Measurements from ENCODE around the gene MED12. TPM values are rescaled to one million over a fixed set of nuclear protein-coding genes. Genes with fewer than 3 reads are reported as not detected.
A peak's percentile ranks its signal among the peaks of the same experiment; 100 is the strongest.

MED12 gene
- 10 to 100 TPM; 68.5 to 72.9 TPM for total RNA-seq

GRCh38 chrX:71118032-71118984 lies at the start of gene MED12:
TSS of gene MED12 (plus strand) at chrX:71118596. CDS start at chrX:71118755, 159 bp downstream.
- Mint-ChIP-seq H3K4me1 (ENCODE audit: low read depth in 2 of 2) (peaks cover 14 to 33% of the 10 kb centered on the region in 2 donors), H3K27ac (peak within 1 kb of the TSS; percentile 69 to 85), H3K36me3 (peaks cover 10% of the 10 kb centered on the region), H3K27me3 (peaks cover 0 to 8% of the 10 kb centered on the region in 2 donors), H3K9me3 (no peaks in the 10 kb centered on the region), H3K4me3 (peak within 1 kb of the TSS; percentile 77)
- peak; percentile 94 to 97 for ATAC-seq
- DNase-seq (ENCODE audit: low spot score), result peak; percentile 84

- Mint-ChIP-seq H3K4me1 (ENCODE audit: low read depth in 2 of 2) (peaks cover 6 to 10% of the 10 kb centered on the region in 2 donors), H3K27ac (no peak overlapping the region), H3K27me3 (peaks cover 7 to 14% of the 10 kb centered on the region in 2 donors), H3K36me3 (no peaks in the 10 kb centered on the region), H3K4me3 (no peak overlapping the region), H3K9me3 (no peaks in the 10 kb centered on the region)
- DNase-seq (ENCODE audit: low spot score) (no peak), ATAC-seq (no peak)
Measured at GRCh38 chrX:71070531-71070930, 47.9 kb upstream of the MED12 start.

GRCh38 chrX:71081330-71082123 lies 36.9 kb upstream of the MED12 start:
- no peak overlapping the region for H3K27ac Mint-ChIP-seq
- no peak for ATAC-seq
- peaks cover 0 to 8% of the 10 kb centered on the region in 2 donors for H3K27me3 Mint-ChIP-seq
- H3K36me3 Mint-ChIP-seq, result no peaks in the 10 kb centered on the region
- H3K9me3 Mint-ChIP-seq, result no peaks in the 10 kb centered on the region
- no peak overlapping the region for H3K4me3 Mint-ChIP-seq
- H3K4me1 Mint-ChIP-seq (ENCODE audit: low read depth in 2 of 2), result no peaks in the 10 kb centered on the region
- no peak for DNase-seq (ENCODE audit: low spot score)

- no peak for DNase-seq (ENCODE audit: low spot score)
- Mint-ChIP-seq H3K27ac (no peak overlapping the region), H3K36me3 (no peaks in the 10 kb centered on the region), H3K27me3 (peaks cover 0 to 4% of the 10 kb centered on the region in 2 donors), H3K9me3 (no peaks in the 10 kb centered on the region), H3K4me3 (no peak overlapping the region), H3K4me1 (ENCODE audit: low read depth in 2 of 2) (no peaks in the 10 kb centered on the region)
- ATAC-seq, result no peak
Measured at GRCh38 chrX:71082124-71082647, 36.2 kb upstream of the MED12 start.

GRCh38 chrX:71082822-71083221 lies 35.6 kb upstream of the MED12 start:
- Mint-ChIP-seq H3K4me1 (ENCODE audit: low read depth in 2 of 2) (no peaks in the 10 kb centered on the region), H3K36me3 (no peaks in the 10 kb centered on the region), H3K9me3 (no peaks in the 10 kb centered on the region), H3K27me3 (peaks cover 0 to 4% of the 10 kb centered on the region in 2 donors), H3K4me3 (no peak overlapping the region), H3K27ac (no peak overlapping the region)
- ATAC-seq (no peak), DNase-seq (ENCODE audit: low spot score) (no peak)

- no peak overlapping the region for H3K27ac Mint-ChIP-seq
- DNase-seq (ENCODE audit: low spot score) (no peak), ATAC-seq (no peak)
- no peaks in the 10 kb centered on the region for H3K4me1 Mint-ChIP-seq (ENCODE audit: low read depth in 2 of 2)
- H3K9me3 Mint-ChIP-seq, result no peaks in the 10 kb centered on the region
- H3K36me3 Mint-ChIP-seq, result no peaks in the 10 kb centered on the region
- no peak overlapping the region for H3K4me3 Mint-ChIP-seq
- H3K27me3 Mint-ChIP-seq, result peaks cover 0 to 2% of the 10 kb centered on the region in 2 donors
Measured at GRCh38 chrX:71085900-71086299, 32.5 kb upstream of the MED12 start.

GRCh38 chrX:71091263-71091662 lies 27.1 kb upstream of the MED12 start:
- Mint-ChIP-seq H3K9me3 (no peaks in the 10 kb centered on the region), H3K27me3 (peaks cover 0 to 12% of the 10 kb centered on the region in 2 donors), H3K27ac (no peak overlapping the region), H3K36me3 (no peaks in the 10 kb centered on the region), H3K4me1 (ENCODE audit: low read depth in 2 of 2) (peaks cover 8 to 10% of the 10 kb centered on the region in 2 donors), H3K4me3 (no peak overlapping the region)
- DNase-seq (ENCODE audit: low spot score), result no peak
- ATAC-seq, result no peak

GRCh38 chrX:71095033-71095432 lies 23.4 kb upstream of the MED12 start:
- Mint-ChIP-seq H3K4me3 (peak overlapping the region; percentile 99), H3K9me3 (no peaks in the 10 kb centered on the region), H3K36me3 (no peaks in the 10 kb centered on the region), H3K27me3 (peaks cover 0 to 16% of the 10 kb centered on the region in 2 donors), H3K4me1 (ENCODE audit: low read depth in 2 of 2) (peaks cover 15 to 20% of the 10 kb centered on the region in 2 donors), H3K27ac (peak overlapping the region; percentile 77 to 88)
- DNase-seq (ENCODE audit: low spot score), result no peak
- no peak for ATAC-seq

- DNase-seq (ENCODE audit: low spot score) (peak; percentile 91), ATAC-seq (peak; percentile 92 to 96)
- no peaks in the 10 kb centered on the region for H3K36me3 Mint-ChIP-seq
- H3K9me3 Mint-ChIP-seq, result no peaks in the 10 kb centered on the region
- peak within 1 kb of the TSS; percentile 99 for H3K4me3 Mint-ChIP-seq
- peaks cover 0 to 18% of the 10 kb centered on the region in 2 donors for H3K27me3 Mint-ChIP-seq
- H3K27ac Mint-ChIP-seq, result peak within 1 kb of the TSS; percentile 77 to 88
- H3K4me1 Mint-ChIP-seq (ENCODE audit: low read depth in 2 of 2), result peaks cover 17 to 22% of the 10 kb centered on the region in 2 donors
Measured at GRCh38 chrX:71095555-71095980, 22.8 kb upstream of the MED12 start, which contains the start of gene FOXO4. TSS of gene FOXO4 (plus strand) at chrX:71095851. CDS start at chrX:71096529, 678 bp downstream.

GRCh38 chrX:71095981-71096759 lies 22.2 kb upstream of the MED12 start:
- Mint-ChIP-seq H3K27ac (peak overlapping the region; percentile 77 to 88), H3K9me3 (no peaks in the 10 kb centered on the region), H3K36me3 (no peaks in the 10 kb centered on the region), H3K4me3 (peak overlapping the region; percentile 99), H3K4me1 (ENCODE audit: low read depth in 2 of 2) (peaks cover 19 to 27% of the 10 kb centered on the region in 2 donors), H3K27me3 (peaks cover 0 to 19% of the 10 kb centered on the region in 2 donors)
- ATAC-seq, result peak; percentile 71 to 77
- peak; percentile 67 for DNase-seq (ENCODE audit: low spot score)

- DNase-seq (ENCODE audit: low spot score), result no peak
- H3K4me1 Mint-ChIP-seq (ENCODE audit: low read depth in 2 of 2), result peaks cover 19 to 32% of the 10 kb centered on the region in 2 donors
- peaks cover 0 to 19% of the 10 kb centered on the region in 2 donors for H3K27me3 Mint-ChIP-seq
Measured at GRCh38 chrX:71096760-71097032, 21.7 kb upstream of the MED12 start.

GRCh38 chrX:71098302-71098701 lies 20.1 kb upstream of the MED12 start:
- DNase-seq (ENCODE audit: low spot score) (peak; percentile 78), ATAC-seq (peak; percentile 45 to 52)
- H3K9me3 Mint-ChIP-seq, result no peaks in the 10 kb centered on the region
- peak overlapping the region in 1 of 2 donors; percentile 30 for H3K27ac Mint-ChIP-seq
- H3K4me1 Mint-ChIP-seq (ENCODE audit: low read depth in 2 of 2), result peaks cover 24 to 42% of the 10 kb centered on the region in 2 donors
- H3K4me3 Mint-ChIP-seq, result peak overlapping the region; percentile 56
- H3K36me3 Mint-ChIP-seq, result no peaks in the 10 kb centered on the region
- peaks cover 0 to 19% of the 10 kb centered on the region in 2 donors for H3K27me3 Mint-ChIP-seq

More at GRCh38 chrX:71096760-71097032, 21.7 kb upstream of the MED12 start:
- Mint-ChIP-seq H3K9me3 (no peaks in the 10 kb centered on the region), H3K27ac (peak overlapping the region in 1 of 2 donors; percentile 88), H3K36me3 (no peaks in the 10 kb centered on the region), H3K4me3 (peak overlapping the region; percentile 99)
- ATAC-seq, result no peak
